Epithelial cell of esophagus (primary cell): Measurements from ENCODE around the gene NEDD9.

Experiments used
- DNase-seq: peaks from one replicate; pipeline ENCODE4 v3.0.0; 2010; ENCODE audit warnings: low read depth
- H3K4me3 ChIP-seq: 2 replicates; pipeline ENCODE4 v1.5.1; 2011; ENCODE audit warnings: mild to moderate bottlenecking, low read length, control low read depth
- TF ChIP-seq, protein P1 (sequence below): IDR thresholded peaks from 2 replicates; pipeline ENCODE4 v1.5.1; 2011; ENCODE audit warnings: low read depth, mild to moderate bottlenecking, low read length, control low read depth, inconsistent platforms; ENCODE audit not compliant: insufficient read depth; ENCODE audit errors: missing control alignments

NEDD9 gene

DNA sequence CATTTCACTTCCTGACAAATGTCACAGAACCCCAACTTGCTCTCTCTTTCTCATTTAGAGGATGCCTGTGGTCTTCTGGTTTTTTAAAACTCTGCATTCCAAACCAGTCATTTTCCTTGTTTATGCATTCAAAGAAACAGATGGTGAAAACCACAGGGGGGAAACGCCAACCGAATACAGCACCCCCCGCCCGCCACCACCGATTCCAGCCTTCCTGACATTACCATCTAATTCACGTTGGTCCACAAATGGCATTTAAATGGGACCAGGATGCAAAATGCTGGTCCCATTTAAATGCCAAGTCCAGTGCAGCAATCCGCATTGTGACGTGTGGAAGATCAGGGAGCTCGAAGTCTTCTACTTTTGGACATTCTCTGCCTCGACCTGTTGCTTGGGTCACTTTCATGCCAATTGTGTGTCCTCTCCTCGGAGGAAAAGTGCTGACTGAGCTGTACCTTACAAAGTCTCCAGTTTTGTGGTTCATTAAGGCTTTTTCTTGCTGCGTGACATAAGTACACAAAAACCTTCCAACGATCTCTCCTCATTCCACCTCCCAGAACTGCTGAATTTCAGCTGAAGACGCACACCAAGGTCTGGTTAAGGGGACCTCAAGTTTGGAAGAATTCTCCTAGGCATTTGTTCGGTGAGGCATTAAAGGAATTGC is 35.8 kb downstream of the NEDD9 start:
- TF ChIP-seq, protein P1, sequence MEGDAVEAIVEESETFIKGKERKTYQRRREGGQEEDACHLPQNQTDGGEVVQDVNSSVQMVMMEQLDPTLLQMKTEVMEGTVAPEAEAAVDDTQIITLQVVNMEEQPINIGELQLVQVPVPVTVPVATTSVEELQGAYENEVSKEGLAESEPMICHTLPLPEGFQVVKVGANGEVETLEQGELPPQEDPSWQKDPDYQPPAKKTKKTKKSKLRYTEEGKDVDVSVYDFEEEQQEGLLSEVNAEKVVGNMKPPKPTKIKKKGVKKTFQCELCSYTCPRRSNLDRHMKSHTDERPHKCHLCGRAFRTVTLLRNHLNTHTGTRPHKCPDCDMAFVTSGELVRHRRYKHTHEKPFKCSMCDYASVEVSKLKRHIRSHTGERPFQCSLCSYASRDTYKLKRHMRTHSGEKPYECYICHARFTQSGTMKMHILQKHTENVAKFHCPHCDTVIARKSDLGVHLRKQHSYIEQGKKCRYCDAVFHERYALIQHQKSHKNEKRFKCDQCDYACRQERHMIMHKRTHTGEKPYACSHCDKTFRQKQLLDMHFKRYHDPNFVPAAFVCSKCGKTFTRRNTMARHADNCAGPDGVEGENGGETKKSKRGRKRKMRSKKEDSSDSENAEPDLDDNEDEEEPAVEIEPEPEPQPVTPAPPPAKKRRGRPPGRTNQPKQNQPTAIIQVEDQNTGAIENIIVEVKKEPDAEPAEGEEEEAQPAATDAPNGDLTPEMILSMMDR, result no peak
- DNase-seq, result no peak
- no peak overlapping the region for H3K4me3 ChIP-seq

DNA sequence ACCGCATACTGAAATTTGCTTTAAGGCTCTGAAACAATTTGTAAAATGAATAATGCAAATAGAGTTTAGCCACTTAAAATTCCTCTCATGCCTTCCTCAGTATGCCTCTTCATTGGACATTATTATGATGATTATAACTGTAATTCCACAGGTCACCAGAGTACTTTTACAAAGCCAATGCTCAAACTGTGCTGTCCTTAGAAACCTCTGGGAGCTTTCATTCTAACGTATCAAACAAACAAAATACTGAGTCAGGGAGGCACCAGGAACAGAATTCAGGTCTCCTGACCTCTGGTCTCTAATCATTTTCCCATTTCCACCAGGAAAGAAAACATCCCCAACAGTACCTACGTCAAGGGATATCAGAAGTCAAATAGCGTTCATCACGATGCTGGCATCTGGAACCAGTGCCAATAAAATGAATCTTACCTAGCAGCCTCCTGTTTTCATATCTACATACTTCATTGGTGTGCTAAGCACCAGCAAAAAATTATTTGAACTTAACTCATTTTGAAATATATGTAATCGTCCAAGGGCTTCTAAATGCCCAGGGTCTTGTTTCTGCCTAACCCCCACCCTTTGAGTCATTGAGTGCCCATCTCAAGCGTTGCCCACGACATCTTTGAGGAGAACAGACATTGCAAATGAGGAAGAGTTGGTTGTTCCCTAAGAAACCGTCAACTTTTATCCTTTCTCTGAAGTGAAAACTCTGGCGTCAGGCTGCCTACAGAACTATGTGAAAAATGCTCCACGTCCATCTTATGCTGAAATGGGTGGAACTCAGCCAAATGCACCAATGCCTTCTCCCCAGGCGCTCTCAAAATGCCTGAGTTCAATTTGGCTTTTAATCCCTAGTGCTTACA is 37.9 kb downstream of the NEDD9 start:
- TF ChIP-seq, protein P1, result no peak
- no peak overlapping the region for H3K4me3 ChIP-seq
- DNase-seq, result no peak

DNA sequence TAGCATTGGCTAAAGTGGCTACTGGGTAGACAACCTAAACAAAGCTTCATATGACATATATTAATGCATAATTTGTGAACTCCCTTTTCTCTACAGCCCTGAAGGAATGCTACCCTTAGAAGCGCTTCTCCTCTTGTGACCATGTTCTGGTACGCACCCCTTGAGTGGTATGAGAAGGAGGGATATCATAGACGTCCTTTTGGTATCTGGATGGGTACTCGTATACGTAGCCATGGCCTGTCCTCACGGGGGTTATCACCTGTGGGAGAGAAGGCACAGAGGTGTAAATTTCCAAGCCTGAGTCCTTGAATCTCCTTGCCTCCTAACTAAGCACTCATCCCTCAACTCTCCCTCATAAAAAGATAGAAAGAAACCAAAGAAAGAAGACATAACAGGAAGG is 39.0 kb downstream of the NEDD9 start:
- TF ChIP-seq, protein P1, result no peak
- H3K4me3 ChIP-seq, result no peak overlapping the region

DNA sequence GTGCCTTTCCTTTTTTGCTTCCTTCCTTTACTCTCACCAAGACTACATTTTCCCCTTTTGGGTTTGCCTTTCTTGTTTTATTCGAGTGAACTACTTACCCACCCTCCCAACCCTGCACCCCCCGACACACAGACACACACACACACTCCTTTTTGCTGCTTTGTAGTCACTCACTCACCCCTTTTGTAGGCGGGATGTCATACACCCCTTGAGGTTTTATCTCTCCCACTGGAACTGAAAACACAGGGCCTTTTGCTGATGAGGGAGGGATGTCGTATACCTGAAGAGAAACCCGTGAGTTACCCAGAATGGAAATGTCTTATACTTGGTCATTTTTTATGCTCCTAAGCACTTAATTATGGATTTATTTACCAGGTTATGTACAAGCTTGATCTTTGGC is 40.3 kb downstream of the NEDD9 start:
- TF ChIP-seq, protein P1, result no peak
- H3K4me3 ChIP-seq, result no peak overlapping the region
- no peak for DNase-seq

More for the DNA sequence above, 39.0 kb downstream of the NEDD9 start:
- no peak for DNase-seq

DNA sequence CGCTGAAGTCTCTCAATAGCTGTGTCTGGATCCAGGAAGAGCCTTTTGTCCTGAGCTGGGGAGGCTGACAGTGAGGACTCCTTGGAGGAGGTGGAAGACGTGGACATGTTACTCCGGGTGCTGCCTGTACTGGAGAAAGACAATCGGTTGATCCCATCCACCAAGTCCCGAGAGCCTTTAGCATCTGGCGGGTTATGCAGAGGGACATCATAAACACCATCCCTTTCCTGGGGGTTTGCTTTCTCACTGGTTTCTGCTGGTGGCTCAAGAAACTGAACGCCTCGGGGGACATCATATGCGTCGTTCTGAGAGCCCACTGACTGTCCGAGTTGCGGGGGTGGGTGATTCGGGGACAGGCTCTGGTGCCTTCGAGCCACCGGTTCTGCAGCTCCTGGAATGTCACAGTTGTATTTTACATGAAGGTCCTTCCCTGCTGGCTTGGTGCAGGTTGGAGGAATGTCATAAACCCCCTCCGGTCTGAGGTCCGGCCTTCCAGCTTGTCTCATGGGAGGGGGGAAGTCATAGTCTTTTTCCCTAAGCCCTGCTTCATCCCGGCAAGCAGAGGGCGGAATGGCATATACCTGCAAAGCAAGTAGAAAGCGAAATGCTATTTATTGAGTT is 41.7 kb downstream of the NEDD9 start:
- no peak for DNase-seq

DNA sequence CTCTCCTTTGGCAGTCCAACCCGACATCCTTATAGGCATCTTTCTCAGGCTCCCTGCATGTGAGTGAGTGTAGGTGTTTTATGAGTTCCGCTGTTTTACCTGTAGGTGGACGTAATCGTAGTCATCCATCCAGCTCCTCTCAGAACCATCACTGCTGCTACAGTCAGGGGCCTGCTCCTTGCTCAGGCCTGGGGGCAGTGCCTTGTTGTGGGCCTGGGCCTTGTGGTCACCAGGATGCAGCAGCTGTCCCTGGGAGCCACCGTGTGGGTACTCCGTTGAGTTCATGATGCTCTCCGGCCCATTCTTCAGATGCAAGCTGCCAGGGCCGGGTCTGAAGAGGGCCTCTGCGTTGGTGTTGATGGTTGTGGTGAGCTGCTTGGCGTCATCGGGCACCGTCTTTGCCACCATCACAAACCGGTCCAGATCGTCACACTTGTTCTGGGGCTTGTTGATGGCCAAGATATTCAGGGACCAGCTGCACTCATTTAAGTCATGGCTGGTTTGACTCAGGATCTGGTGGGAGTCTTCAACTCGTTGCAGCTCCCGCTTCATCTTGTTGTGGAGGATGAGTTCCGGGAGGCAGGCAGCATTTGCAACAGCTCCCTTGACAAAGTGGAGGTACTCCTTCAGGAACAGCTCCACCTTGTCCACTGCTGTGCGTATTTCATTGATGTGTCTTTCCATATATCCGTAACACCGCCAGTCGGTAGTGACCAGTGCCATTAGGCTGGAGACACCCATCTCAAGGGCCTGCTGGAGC is 42.4 kb downstream of the NEDD9 start:
- TF ChIP-seq, protein P1, result no peak
- no peak overlapping the region for H3K4me3 ChIP-seq
- DNase-seq, result no peak

More for the DNA sequence above, 41.7 kb downstream of the NEDD9 start:
- no peak overlapping the region for H3K4me3 ChIP-seq
- TF ChIP-seq, protein P1, result no peak
